Suppressor macrophage (primary cell): Measurements from ENCODE around the gene ADAMTSL1.
"Not testable (repeated sequence)": the region's sequence is repeated elsewhere in the genome, so short reads cannot be mapped to it uniquely, and the experiment has no call there.

ENCODE experiments used
- DNase-seq, 4 experiments: peaks; one replicate each; pipeline ENCODE4 v3.0.0-alpha.2; 2020 to 2022

ADAMTSL1 gene

GRCh38 chr9:18874990-18875389 lies 401.0 kb downstream of the ADAMTSL1 start:
- DNase-seq = not testable (repeated sequence)

- DNase-seq = no peak
These were observed 404.0 kb downstream of the ADAMTSL1 start for GRCh38 chr9:18877984-18878383.

- no peak for DNase-seq
These were observed 407.8 kb downstream of the ADAMTSL1 start for GRCh38 chr9:18881758-18882157.

- DNase-seq = no peak
These were observed 413.6 kb downstream of the ADAMTSL1 start for GRCh38 chr9:18887546-18887945.

DNA sequence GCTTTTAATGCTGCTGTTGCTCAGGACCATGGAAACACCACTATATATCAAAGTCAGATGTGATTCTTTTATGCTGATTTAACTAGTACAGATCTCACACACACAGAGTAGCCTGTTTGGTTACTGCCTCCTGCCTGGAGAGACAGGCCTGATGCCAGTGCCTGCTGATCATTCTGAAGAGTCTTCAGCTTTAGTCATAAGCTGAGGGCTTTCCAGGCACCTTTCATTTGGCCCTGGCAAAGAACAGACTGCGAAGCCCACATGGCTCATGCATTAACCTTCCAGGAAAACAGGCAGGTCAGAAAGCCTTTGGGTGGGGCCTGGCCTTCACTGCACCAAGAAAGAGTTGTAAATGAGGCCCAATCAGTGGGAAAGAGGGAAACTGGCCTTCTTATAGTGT lies 414.3 kb downstream of the ADAMTSL1 start:
- DNase-seq = no peak

- DNase-seq = no peak
These were observed 415.6 kb downstream of the ADAMTSL1 start for GRCh38 chr9:18889550-18889949.

GRCh38 chr9:18890372-18890771 lies 416.4 kb downstream of the ADAMTSL1 start:
- DNase-seq = no peak

- DNase-seq = no peak
These were observed 418.2 kb downstream of the ADAMTSL1 start for GRCh38 chr9:18891946-18892670.

- no peak for DNase-seq
These were observed 419.1 kb downstream of the ADAMTSL1 start for GRCh38 chr9:18893046-18893445.

DNA sequence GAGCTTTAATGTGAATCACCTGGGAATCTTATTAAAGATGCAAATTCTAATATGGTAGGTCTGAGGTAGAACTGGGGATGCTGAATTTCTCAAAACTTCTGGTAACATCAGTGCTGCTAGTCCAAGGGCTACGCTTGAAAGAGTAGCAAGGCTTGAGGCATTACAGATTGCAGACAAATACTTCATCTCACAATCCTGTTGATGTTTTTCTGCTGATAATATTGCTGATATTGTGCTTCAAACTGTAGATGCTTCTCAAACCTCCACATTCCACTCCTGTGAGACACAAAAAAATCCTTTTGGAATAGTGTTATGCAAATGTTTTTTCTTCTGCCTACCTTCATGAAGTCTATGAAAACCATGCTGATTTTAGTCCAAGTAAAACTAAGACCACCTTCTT lies 419.5 kb downstream of the ADAMTSL1 start:
- DNase-seq = no peak

GRCh38 chr9:18896004-18896403 lies 422.1 kb downstream of the ADAMTSL1 start:
- DNase-seq = no peak

DNA sequence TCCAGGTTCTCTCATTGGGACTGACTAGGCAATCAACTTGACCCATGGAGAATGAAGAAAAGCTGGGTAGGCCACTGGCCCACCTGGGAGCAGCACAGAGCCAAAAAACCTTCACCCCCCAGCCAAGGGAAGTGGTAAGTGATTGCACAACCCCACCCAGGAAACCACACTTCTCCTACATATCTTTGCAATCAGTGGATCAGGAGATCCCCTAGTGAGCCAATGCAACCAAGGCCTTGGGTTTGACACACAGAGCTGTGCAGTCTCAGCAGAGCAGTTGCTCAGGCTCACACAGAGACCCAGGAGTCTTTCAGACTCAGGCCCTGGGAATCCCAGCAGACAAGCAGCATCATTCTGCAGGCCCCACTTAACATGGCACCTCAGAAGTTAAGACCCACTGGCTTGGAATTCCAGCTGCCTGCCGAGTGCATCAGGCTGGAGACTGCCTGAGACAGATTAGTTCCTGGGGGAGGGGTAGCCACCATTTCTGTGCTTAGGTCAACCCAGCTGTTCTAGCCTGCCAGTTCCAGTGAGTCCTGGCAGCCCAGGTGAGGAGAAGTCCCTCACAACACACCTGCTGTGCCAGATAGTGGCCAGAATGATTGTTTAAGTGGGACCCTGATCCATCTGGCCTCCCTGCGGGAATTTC lies 422.7 kb downstream of the ADAMTSL1 start:
- peak in 3 of 4 experiments; percentile 7 to 11 (median 11) for DNase-seq

DNA sequence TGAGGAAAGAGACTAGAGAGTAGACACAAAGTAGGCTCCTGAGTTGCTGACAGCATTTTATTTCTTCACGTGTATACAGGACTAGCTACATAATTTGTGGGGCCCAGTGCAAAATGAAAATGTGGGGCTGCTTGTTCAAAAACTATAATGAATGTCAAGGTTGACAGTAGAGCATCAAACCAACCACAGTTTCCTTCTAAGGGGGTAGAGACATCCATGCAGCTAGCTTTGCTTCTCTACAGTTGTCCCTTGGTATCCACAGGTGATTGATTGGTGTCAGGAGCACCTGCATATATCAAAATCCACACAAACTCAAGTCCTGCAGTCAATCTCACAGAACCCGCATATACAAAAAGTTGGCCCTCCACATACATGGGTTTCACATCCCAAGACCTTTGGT lies 429.5 kb downstream of the ADAMTSL1 start:
- DNase-seq = no peak

- DNase-seq = no peak
These were observed 431.3 kb downstream of the ADAMTSL1 start for GRCh38 chr9:18905028-18905882.

GRCh38 chr9:18905883-18906629 lies 432.1 kb downstream of the ADAMTSL1 start:
- no peak for DNase-seq

DNA sequence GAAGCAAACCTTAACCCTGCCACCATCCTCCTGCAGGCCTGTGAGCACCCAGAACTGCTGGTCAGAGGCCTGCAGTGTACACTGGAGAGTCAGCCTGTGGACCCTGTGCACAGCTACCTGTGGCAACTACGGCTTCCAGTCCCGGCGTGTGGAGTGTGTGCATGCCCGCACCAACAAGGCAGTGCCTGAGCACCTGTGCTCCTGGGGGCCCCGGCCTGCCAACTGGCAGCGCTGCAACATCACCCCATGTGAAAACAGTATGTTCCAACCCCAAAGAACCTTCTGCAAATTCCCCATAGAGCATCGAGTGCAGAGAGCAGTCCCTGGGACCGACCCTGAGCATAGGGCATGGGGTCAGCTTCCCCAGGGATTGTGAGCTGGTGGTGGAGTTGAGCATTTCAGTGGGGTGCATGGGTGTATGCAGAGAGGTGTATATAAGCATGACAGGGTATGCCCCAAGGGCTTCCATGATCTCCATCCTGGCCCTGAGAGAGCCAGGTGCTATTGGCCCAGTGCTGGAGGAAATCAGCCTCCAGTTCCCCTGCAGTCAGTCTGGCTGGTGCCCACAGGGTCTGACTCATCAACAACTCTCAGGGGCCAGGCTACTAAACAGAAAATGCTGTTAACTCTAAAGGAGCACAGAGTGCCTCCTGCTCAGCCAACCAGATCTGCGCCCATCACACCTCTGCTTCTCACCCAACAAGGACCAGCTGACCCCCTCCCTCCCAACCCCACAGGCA lies 432.9 kb downstream of the ADAMTSL1 start:
- DNase-seq = no peak

- no peak for DNase-seq
These were observed 434.1 kb downstream of the ADAMTSL1 start for GRCh38 chr9:18907927-18908625.

GRCh38 chr9:18909140-18910018 lies 435.4 kb downstream of the ADAMTSL1 start:
- DNase-seq = no peak

- DNase-seq = no peak
These were observed 436.5 kb downstream of the ADAMTSL1 start for GRCh38 chr9:18910435-18910834.

DNA sequence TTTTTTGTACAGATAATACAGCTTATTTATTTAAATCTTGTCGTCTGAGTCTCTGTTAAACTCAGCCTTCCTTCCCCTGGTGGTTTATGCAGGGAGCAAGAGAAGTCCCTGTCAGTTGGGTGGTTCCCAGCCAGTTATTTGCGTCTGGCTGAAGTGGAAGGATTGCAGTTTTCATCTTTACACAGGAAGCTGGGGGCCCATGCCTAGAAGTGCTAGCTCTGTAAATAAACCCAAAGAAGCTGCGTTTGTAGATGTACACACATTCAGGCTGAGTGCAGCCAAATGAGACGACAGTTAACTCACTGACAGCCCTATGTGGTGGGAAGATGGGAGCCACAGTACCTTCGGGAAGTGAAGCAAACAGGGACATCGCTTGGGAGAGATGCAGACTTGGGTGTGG lies 437.0 kb downstream of the ADAMTSL1 start:
- DNase-seq = no peak
